Embryonic facial prominence (tissue), 1 donor: ENCODE data around the gene SEPTIN8.

Source experiments
- DNase-seq: peaks from one replicate; pipeline ENCODE4 v3.0.0-alpha.2; 2016; ENCODE audit errors: extremely low spot score

SEPTIN8 gene

DNA sequence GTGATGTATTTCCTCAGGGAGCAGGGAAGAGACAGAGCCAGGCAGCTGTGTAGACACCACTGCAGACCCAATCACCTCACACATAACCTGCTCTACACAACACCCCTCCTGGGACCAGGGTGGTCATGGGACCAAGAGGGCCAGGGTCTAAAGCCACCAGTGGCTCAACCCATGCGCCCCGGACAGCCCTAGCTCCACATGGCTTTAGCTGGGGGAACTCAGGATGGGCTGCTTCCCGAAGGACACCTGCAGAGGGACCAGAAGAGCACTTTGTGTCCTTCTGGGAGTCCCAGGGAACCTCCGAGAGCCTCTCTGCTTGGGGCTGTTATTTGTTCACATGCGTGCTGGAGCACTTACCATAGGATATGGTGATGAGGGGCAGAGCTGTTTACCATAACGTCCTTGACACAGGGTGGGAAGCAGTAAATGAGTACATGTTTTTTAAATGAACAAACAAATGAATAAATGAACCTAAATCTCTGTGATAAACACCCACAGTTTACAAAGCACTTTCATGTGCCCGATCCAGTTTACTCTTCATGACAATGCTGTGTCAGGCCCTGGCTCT, 12.3 kb downstream of the SEPTIN8 start:
- no peak for DNase-seq

DNA sequence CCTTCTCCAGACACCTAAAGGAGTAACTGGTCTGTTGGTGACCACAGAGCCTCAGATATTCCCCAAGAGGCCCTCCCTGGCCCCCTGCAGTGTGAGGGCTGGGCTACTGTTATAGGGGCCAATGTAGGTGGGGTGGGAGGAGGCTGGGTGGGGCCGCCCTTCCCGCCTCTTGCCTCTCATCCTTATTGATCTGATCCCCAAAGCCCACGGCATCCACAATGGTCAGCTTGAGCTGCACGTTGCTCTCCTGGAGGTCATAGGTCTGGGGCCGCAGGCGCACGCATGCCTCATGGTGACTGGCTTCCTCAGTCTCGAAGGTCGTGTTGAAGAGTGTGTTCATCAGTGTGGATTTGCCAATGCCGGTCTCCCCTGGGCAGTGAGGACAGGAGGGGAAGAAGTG, 13.0 kb downstream of the SEPTIN8 start:
- no peak for DNase-seq

DNA sequence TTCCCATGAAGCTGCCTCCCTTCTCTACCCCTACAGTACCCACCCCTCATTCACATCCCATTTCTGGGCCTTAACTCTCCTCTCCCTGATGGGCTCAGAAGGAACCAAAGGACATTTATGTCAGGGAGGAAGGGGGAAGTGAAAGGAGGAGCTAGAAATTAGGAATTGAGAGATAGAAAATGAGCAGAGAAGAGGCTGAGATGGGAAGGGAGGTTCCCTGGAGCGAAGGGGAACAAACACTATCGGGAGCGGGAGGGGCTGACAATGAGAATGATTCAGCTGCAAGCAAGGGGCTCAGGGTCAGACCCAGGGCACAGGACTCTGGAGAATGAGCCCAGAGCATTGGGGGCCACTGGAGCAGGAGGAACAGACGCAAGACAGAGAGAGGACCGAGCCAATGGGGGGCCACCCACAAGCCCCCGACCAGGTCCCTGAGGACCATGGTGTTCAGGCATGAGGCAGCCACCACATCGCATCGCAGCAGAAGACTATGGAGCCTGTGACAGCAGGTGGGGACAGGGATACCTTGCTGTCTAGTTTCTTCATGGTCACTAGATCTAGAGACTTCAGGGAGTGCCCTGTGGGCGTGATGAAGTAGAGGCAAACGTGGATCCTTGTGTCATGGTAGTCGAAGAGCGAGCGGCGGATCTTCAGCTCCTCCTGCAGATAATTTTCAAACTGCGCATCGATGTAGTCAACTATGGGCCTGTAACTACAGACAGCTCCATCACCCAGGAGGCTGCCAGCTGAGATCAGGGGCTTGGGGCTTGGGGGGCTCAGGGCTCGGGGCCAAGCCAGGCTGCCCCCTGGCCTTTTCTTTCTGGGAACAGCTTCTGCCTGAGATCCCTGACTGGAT, 13.6 kb downstream of the SEPTIN8 start:
- no peak for DNase-seq

DNA sequence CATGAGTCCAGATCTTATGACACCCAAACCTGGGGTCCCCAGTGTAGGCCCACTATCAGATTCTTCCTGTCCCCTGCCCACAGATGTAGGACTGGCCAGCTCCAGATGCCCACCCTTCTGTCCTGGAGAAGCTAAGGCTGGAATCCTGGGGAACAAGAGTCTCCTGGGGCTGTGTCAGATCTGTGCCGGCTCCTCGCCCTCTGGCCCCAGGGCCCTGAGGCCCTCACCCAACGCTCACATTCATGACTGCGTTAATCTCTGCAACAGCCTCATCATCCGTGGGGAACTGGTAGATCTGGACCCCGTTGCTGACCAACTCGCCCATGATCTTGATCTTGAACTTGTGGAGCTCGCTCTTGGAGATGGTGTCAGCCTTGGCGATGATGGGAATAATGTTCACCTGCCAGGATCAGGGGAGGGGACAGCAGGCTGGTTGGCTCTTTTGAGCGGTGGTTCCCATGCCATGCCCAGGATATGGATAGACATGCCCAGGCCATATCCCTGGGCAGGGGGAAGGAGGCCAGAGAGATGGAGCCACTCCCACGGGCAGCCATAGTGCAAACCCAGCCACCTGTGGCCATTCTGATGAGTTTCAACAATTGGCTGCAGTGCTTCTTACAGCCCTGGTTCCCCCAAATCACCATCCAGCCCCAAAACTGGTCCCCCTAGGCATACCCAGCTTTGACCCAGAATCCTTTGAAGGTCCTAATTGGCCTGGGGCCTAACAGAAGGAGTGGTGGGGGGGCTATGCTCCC, 14.6 kb downstream of the SEPTIN8 start:
- no peak for DNase-seq

DNA sequence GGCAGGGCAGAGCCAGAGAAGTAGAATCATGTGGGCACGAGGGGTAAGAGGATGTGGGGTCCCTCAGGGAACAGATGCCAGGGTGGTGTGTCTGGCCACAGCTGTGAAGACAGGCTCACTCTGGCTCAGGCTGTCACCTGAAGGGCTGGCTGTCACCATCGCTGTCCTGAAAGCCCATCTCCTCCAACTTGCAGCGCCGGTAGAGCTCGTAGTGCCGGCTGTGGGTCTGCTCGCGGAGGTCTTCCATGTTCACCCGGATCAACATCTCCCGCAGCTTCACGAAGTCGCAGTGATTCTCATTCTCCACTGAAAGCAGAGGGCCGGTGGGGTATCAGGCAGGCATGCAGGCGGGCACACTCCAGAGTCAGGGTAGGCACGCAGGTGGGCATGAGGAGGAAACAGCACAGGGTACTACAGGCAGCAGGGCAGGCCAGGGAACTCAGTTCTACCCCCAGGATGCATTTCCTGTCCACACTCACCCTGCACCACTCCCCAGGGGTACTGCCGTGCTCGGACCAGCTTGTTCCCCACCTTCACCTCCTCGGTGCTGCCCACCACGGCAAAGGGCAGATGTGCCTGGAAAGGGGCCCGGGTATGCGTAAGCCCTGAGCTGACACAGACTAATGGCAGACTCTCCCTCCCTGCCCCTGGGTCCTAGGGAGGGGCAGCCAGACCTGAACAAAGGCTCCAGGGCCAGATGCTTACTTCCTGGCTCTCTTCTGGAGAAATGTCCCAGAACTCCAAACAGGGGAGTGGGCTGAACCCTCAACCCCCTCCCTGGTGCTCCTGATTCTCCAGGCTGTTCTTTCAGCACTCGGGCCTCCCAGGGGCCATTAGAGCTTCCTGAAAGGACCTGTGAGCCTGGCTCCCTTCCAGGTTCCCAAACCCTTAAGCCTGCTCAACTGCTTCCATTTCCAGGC, 15.5 kb downstream of the SEPTIN8 start:
- no peak for DNase-seq

DNA sequence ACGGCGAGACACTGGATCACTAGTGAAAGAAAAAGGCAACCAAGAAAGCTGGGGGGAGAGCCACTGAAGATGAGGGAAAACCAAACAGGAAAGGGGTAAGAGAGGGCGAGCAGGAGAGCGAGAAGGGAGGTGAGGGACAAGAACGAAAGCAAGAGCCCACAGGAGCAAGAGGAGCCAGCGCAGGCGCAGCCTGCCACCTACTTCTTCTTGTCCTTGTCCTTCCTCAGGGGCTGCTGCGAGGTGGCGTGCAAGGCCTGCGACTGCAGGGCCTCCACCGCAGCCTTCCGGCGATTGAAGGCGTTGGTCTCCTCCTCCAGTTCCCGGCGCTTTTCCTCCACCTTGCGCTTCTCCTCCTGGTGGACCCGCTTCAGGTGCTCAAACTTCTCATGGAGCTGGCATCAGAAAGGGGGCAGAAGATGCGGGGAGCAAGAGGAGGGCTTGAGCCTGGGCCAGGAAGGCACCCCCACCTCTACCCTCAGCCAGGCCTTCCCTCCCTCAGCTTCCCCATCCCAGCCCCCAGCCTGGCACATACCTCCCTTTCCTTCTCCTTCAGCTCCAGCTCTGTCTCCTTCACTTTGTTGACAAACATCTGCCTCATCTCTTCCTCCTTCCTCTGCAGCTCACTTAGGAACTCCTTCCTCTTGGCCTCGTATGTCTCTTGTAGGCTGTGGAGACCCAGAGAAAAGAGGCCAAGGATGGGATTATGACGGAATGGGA, 16.3 kb downstream of the SEPTIN8 start:
- no peak for DNase-seq

DNA sequence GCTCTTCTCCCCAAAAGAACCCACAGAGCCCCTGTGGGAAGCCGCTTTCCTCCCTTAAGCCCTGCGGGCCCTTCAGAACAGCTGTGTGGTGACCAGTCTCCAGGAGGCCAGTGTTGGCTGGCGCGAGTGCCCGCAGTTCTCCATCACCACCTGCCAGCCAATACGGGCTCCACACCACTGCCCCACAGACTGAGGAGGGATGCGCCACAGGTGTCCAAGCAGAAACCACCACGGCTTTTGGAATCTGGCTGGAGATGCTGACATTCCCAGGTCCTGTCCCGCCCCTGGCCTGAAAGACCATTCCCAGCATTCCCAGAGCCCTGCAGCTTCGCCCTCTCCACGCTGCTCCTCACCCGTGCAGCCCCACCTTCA, 17.0 kb downstream of the SEPTIN8 start:
- no peak for DNase-seq

DNA sequence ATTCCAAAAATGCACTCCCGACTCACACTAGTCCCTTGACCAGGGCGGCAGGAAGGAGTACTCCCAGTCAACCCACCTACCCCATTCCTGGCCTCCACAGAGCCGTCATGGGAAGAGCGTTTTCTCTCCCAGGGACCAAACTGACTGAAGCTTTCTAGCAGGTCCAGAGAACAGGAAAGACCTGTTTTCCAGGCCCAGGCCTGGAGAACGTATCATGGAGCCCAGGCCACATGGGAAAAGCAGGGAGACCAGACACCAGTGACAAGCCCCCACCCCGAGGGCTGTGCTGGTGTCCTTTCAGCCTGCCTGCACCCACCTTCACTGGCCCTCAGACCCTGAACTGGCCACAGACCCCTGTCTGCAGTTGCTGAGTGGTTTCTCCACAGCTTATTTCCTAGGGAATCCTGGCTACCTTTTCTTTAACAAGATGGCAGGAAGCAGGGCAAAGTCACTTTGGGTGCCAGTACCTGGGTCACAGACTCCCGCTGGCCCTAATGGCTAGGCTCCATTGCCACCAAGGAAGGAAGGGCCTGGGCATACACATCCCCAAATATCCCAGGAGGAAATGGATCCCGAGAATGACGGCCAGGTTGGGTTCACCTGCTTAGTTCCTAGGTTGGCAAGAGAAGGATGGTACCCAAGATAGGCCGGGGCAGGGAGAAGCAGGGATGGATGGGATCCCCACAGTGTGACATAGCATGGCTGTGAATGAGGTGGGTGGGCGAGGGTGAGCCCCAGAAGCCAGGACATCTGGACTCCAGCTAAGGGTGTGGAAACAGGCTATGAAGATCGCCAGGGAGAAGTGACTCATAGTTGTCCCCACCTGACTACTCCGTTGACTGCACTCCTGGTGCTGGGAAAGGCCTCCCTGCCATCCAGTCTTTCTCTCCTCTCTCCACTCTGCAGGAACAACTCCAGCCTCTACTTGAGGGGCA, 17.7 kb downstream of the SEPTIN8 start:
- no peak for DNase-seq

DNA sequence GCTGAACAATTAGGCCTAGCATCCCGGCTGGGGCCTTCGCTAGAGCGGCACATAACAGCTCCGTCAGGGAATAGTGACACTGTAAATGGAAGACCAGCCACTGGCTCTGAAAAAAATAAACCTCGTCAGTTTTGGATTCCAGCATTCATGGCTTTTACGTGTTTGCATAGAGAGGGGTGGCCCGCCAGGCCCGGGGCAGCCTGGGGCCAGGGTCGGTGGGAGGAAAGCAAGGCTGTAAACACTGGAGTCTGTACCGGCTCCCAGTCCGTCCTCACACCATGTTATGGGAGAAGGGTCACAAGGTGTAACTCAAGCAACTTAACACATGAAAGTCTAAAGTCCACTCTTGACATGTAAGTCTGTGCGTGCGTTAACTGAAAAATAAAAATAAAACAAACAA, 18.6 kb downstream of the SEPTIN8 start:
- DNase-seq = no peak

DNA sequence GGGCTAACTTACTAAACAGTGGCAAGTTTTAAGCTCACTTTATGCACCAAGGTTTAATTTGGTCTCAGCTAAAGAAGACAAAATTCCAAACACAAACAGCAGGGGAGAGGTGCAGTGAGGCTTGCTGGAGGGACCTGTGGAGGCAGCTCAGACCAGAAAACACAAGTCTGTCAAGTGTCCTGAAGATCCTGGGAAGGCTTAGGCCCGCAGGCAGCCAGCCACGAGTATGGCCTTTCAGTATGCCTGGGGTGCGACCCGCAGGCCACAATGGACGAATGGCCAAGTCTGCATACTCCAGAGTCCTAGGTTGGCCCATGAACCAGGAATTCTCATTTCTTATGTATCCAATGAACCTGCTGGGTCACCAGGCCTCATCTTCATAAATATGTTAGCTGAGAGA, 20.5 kb downstream of the SEPTIN8 start:
- DNase-seq = no peak

DNA sequence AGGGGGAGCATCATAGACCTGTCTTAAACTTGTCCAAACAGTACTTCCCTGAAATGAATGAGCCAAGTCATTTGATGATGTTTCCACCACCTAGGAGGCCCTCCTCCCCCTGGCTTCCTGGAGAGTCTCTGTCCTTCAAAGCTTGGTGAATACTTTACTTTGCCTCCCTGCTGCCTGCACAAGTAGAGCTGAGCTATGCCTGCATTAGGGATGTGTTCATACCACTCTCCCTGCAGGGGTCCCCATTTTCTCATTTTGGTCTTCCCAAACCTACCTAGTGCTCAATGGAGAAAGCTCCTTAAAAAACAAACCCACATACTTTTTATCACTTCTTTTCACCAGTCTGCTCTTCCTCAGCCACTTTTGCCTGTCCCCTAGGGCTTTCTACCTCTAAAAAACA, 22.1 kb downstream of the SEPTIN8 start:
- DNase-seq = no peak

DNA sequence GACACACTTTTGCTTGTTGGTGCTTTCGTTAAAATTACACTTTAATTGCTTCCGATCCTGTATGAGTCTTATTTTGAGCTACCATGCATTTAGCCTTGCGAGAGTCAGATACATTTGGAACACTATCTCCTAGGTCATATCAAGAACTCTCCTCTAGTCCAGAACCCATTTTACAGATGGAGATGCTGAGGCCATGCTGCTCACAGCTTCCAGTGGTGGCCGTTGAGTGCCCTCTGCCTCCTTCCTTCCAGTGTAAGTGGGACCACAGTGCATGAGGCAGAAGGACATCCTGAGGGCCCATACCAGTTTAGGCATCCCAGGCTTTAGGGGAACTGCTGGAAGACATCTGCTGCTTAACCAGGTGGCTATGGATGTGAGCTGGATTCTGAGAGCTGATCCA, 22.9 kb downstream of the SEPTIN8 start:
- no peak for DNase-seq

DNA sequence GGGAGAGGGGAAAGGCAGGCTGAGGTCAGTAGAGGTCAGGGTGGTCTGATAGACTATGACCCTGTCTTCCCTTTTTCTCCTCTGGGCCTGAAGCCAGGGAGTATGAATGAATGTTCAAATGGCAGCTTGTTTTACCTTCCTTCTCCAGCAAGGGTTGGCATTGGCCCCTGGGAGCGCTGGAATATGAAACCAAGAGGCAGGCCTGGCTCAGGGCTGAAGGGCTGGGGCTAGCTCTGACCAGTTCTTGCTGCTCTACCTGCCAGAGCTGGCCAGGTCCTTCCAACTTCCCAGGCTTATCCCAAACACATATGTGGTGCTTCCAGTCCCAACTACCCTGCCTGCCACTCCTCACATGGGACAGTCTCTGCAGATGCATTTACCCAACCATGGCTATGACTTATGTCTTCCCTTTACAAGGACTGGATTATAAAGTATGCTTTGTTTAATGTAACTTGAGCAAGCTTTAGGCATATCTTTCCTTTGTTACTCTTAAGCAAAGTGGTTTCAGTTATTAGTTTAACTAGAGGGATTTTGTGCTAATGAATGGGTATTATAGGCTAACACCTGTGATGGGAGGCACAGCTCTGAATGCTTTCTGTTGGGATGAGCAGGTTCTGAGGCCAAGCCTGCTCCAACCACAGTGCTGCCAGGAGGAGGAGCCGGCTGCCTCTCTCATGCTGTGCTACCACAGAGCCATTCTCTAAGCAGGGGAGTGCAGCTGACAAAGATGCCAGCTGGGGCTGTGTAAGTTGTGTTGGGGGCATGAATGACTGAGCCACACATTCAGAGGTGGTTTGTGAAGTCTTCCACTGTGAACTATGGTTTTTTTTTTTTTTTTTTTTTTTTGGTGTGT, 23.7 kb downstream of the SEPTIN8 start:
- DNase-seq = no peak

DNA sequence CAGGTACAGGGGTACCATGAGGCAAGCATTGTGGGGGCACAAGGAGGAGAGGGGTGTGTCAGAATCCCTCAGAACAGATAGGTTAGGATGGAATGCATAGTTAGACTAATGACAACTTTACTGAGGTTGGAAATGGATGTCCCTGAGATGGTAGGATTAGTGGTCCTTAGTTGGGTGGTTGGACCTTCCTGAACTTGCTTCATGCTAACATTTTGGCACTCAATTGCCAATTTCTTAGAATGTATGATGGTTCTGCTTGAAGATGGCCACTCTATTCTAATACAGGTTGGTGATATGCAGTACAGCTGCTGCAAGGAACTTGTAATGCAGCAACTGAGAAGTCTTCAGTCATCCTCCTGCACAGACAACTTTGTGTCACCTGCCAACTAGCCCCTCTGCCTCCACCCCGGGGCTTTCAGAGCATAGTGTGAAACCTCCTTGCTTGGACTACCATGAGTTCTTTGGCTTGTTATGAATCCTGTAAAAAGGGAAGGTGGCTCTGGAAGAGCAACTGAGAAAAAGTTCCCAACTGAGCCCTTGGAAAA, 24.4 kb downstream of the SEPTIN8 start:
- DNase-seq = no peak

DNA sequence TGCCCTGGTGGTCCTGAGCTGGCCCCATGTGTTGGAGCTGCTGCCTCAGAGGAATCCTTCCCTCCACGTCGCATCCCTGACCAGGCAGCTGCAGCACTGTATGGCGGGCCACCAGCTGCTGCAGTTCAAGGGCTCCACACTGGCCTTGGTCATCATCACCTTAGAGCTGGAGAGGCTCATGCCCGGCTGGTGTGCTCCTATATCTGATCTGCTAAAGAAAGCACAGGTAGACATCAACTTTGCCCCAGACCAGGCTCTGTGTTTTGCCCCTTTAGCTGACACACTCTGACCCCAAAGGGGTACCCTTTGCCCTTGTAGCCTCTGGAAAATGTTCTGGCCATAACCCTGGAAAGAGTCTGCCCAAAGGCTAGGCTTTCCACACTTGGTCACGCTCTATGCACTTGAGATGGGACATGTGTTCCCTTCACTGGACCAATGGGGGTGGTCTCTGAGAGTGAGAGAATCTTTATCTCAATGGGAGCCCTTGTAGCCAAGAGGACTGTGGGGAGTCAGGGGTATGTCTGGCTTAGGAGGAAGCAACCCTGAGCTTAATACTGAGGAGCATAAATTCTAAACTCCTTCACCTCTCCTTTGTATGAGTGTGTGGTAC, 25.0 kb downstream of the SEPTIN8 start:
- no peak for DNase-seq

DNA sequence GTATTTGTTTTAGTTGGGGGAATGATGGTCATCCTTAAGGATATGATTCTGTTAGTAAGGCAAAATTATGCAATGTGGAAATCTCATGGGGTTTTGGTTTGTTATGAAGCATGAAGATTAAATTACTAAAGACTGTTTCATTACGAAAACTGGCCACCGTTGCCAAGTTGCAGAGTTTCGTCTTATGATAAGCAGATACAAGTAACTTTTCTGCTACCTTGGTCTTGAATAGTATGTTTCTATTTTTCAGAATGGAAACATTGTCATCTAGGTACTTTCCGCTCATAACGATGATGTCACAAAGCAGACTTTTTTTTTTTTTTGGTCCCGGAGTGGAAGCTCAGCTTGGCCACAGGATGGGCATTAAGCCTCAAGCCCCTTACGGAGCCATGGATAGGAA, 25.6 kb downstream of the SEPTIN8 start:
- no peak for DNase-seq

DNA sequence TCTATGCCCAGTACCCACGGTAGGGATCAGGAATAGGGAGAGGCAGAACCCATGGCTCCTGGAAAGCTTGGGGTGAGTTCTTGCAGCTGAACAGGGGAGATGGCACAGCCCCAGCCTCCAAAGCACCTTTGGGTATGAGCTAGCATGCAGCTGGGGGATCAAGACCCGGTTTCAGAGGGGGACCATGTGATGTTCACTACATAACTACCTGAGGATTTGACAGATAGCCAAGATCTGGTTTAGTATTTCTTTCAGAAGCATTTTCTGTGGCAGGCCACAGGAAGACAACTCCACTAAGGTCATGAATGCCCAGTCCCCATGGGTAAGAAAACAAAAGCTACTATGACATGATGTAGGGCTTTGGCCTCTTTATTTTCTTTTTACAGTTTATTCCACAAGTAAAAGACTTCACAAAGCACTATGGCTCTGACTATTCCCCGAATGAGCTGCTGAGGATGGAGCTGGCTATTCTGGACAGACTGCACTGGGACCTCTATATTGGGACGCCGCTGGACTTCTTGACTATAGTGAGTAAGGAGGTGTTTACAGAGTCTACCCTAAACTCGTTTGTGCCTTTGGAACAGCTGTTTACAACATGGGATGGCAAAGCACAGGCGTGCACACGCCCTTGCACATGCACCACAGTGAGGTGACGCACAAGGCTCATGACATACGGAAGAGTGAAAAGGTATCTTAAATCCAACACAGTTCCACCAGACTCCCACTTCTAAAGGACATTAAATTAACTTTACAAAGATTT, 26.4 kb downstream of the SEPTIN8 start:
- DNase-seq = no peak

DNA sequence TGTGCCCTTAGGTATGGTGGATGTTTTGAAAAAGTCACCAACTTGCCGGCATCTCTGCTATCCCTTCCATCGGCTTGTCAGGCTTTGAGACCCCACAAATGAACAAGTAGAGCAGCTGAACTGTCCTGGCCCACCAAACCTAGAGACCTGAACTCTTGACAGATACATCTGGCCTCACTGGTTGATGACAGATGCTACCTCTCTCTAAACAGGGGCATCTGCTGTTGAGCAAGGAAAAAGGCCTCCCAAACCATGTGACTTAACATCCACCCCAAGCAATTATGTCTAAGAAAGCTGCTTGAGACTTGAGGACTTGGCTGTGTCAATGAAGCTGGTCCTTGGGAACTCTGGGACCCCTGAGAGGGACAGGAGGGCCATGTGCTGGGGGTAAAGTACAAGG, 27.5 kb downstream of the SEPTIN8 start:
- no peak for DNase-seq
